H1 (cell line): Measurements from ENCODE around the gene PFKFB3. TPM values are rescaled to one million over a fixed set of nuclear protein-coding genes. Genes with fewer than 3 reads are reported as not detected.

Experiments used
- CTCF ChIA-PET: fragments of 300-600 bp; sonication (Branson Sonifier 250); formaldehyde crosslinking; loops from one replicate; lab custom pipeline; 2021; ENCODE audit not compliant: partially characterized antibody; lab: Charles Lee
- POLR2A ChIA-PET: fragments of 300-600 bp; sonication (Branson Sonifier 250); formaldehyde crosslinking; loops from one replicate; lab custom pipeline; 2021; ENCODE audit warnings: inconsistent platforms; ENCODE audit not compliant: partially characterized antibody; lab: Charles Lee
- DNase-seq, 2 experiments: peaks; one replicate each; pipeline versions ENCODE4 v3.0.0 to v3.0.0-alpha.2; 2010 to 2022; ENCODE audit warnings: low spot score in 2 of 2, low read depth in 1 of 2, mixed read lengths in 1 of 2
- FAIRE-seq: peaks from 2 replicates; lab custom pipeline; 2011; peaks lifted over from hg19 to GRCh38; lab: Jason Lieb, UNC
- H2AFZ ChIP-seq: 2 replicates; pipeline ENCODE4 v1.8.1; 2012; ENCODE audit warnings: low read length, inconsistent platforms
- H2AK5ac ChIP-seq: 2 replicates; pipeline ENCODE4 v1.6.1; 2013; ENCODE audit warnings: low read depth, low read length
- H2BK120ac ChIP-seq: replicated peaks from 2 replicates; pipeline ENCODE3; 2013; ENCODE audit warnings: low read depth, low read length, inconsistent platforms
- H2BK12ac ChIP-seq: 2 replicates; pipeline ENCODE4 v1.6.1; 2013; ENCODE audit warnings: low read depth, low read length
- H2BK15ac ChIP-seq: 2 replicates; pipeline ENCODE4 v1.6.1; 2013; ENCODE audit warnings: low read length
- H2BK20ac ChIP-seq: 2 replicates; pipeline ENCODE4 v1.6.1; 2013; ENCODE audit warnings: low read length
- H2BK5ac ChIP-seq: 2 replicates; pipeline ENCODE4 v1.6.1; 2013; ENCODE audit warnings: low read depth, low read length
- H3K14ac ChIP-seq: 2 replicates; pipeline ENCODE4 v1.6.1; 2013; ENCODE audit warnings: inconsistent platforms; ENCODE audit not compliant: insufficient read length
- H3K18ac ChIP-seq: 2 replicates; pipeline ENCODE4 v1.6.1; 2013; ENCODE audit warnings: low read length; ENCODE audit errors: extremely low read depth
- H3K23ac ChIP-seq: 2 replicates; pipeline ENCODE4 v1.6.1; 2013; ENCODE audit warnings: inconsistent platforms; ENCODE audit not compliant: insufficient read length
- H3K23me2 ChIP-seq: 2 replicates; pipeline ENCODE4 v1.6.1; 2013; ENCODE audit warnings: low read depth, low read length
- H3K27ac ChIP-seq: 2 replicates; pipeline ENCODE4 v1.6.1; 2011; ENCODE audit warnings: low read depth, low read length, inconsistent platforms
- H3K27me3 ChIP-seq, 4 experiments: replicated peaks in 1 of 4; 1 replicate in 1 of 4; 2 replicates in 3 of 4; pipeline versions ENCODE4 v1.6.1 to v1.8.1; 2011 to 2013; ENCODE audit warnings: low read length in 3 of 4, mild to moderate bottlenecking in 3 of 4, inconsistent platforms in 2 of 4, mixed read lengths in 2 of 4, moderate library complexity in 1 of 4; ENCODE audit not compliant: control insufficient read depth in 3 of 4, insufficient read depth in 3 of 4; ENCODE audit errors: extremely low read depth in 1 of 4
- H3K36me3 ChIP-seq, 4 experiments: 2 replicates each; pipeline versions ENCODE4 v1.6.1 to v1.8.1; 2011 to 2013; ENCODE audit warnings: mild to moderate bottlenecking in 4 of 4, low read length in 3 of 4, moderate library complexity in 2 of 4, control low read depth in 1 of 4, inconsistent platforms in 1 of 4; ENCODE audit not compliant: insufficient read depth in 4 of 4, control insufficient read depth in 2 of 4
- H3K4ac ChIP-seq: replicated peaks from 2 replicates; pipeline ENCODE3; 2013; ENCODE audit warnings: low read length, low read depth, mixed read lengths, inconsistent platforms; ENCODE audit not compliant: insufficient read length
- H3K4me1 ChIP-seq, 4 experiments: replicated peaks in 1 of 4; 1 replicate in 1 of 4; 2 replicates in 3 of 4; pipeline versions ENCODE4 v1.6.1 to v1.8.1; 2011 to 2013; ENCODE audit warnings: low read length in 3 of 4, inconsistent platforms in 2 of 4, mixed read lengths in 1 of 4; ENCODE audit not compliant: insufficient read depth in 4 of 4, control insufficient read depth in 3 of 4
- H3K4me2 ChIP-seq, 2 experiments: 2 replicates each; pipeline versions ENCODE4 v1.6.1 to v1.8.1; 2011 to 2013; ENCODE audit warnings: low read depth in 2 of 2, low read length in 2 of 2, control low read depth in 1 of 2, inconsistent platforms in 1 of 2, mild to moderate bottlenecking in 1 of 2; ENCODE audit not compliant: insufficient read depth in 1 of 2
- H3K4me3 ChIP-seq, 4 experiments: fragments of 200-600, 300-600 bp in 1 of 4; sonication (generic), shearing (Covaris generic), sonication (Bioruptor Twin) in 1 of 4; 2 replicates each; pipeline versions ENCODE4 v1.5.1 to v1.8.1; 2011 to 2016; ENCODE audit warnings: low read length in 4 of 4, low read depth in 3 of 4, control low read depth in 2 of 4, inconsistent platforms in 2 of 4, mild to moderate bottlenecking in 2 of 4, mixed read lengths in 1 of 4, moderate library complexity in 1 of 4; ENCODE audit not compliant: insufficient read depth in 2 of 4; ENCODE audit errors: extremely low read depth in 1 of 4
- H3K56ac ChIP-seq: replicated peaks from 2 replicates; pipeline ENCODE3; 2013; ENCODE audit warnings: low read depth, mild to moderate bottlenecking, mixed read lengths, low read length, inconsistent platforms; ENCODE audit not compliant: insufficient read length
- H3K79me1 ChIP-seq: 2 replicates; pipeline ENCODE4 v1.6.1; 2013; ENCODE audit warnings: low read depth, low read length, control low read depth
- H3K79me2 ChIP-seq, 2 experiments: 2 replicates each; pipeline versions ENCODE4 v1.6.1 to v1.8.1; 2012 to 2013; ENCODE audit warnings: low read length in 2 of 2, mild to moderate bottlenecking in 2 of 2, inconsistent platforms in 1 of 2; ENCODE audit not compliant: insufficient read depth in 2 of 2, control insufficient read depth in 1 of 2
- H3K9ac ChIP-seq, 4 experiments: replicated peaks in 1 of 4; 1 replicate in 1 of 4; 2 replicates in 3 of 4; pipeline versions ENCODE4 v1.6.1 to v1.8.1; 2011 to 2013; ENCODE audit warnings: low read depth in 3 of 4, low read length in 3 of 4, control low read depth in 2 of 4, mild to moderate bottlenecking in 2 of 4, moderate library complexity in 2 of 4, inconsistent platforms in 1 of 4; ENCODE audit errors: extremely low read depth in 1 of 4
- H3K9me3 ChIP-seq, 2 experiments: 2 replicates each; pipeline versions ENCODE4 v1.6.1 to v1.8.1; 2012 to 2013; ENCODE audit warnings: mild to moderate bottlenecking in 2 of 2, moderate library complexity in 2 of 2, control low read depth in 1 of 2, inconsistent platforms in 1 of 2, low read depth in 1 of 2, low read length in 1 of 2, mixed read lengths in 1 of 2; ENCODE audit not compliant: insufficient read depth in 2 of 2
- H4K20me1 ChIP-seq, 2 experiments: replicated peaks in 1 of 2; 2 replicates each; pipeline versions ENCODE3 to v1.8.1; 2011 to 2013; ENCODE audit warnings: inconsistent platforms in 2 of 2, low read length in 2 of 2, mild to moderate bottlenecking in 1 of 2; ENCODE audit not compliant: insufficient read depth in 2 of 2, control insufficient read depth in 1 of 2
- H4K5ac ChIP-seq: 2 replicates; pipeline ENCODE4 v1.6.1; 2013; ENCODE audit warnings: low read length, low read depth, mixed read lengths, inconsistent platforms; ENCODE audit not compliant: insufficient read length
- H4K8ac ChIP-seq: 2 replicates; pipeline ENCODE4 v1.8.0; 2013; ENCODE audit warnings: mild to moderate bottlenecking, moderate library complexity, low read length, inconsistent platforms; ENCODE audit not compliant: insufficient read depth; ENCODE audit errors: extremely low read depth
- H4K91ac ChIP-seq: replicated peaks from 2 replicates; pipeline ENCODE3; 2013; ENCODE audit warnings: low read length, mixed read lengths, inconsistent platforms; ENCODE audit not compliant: insufficient read length
- ATF3 ChIP-seq: IDR thresholded peaks from 2 replicates; pipeline ENCODE4 v1.6.1; 2011; ENCODE audit warnings: low read depth, mild to moderate bottlenecking, low read length; ENCODE audit not compliant: insufficient read depth
- CTBP2 ChIP-seq: IDR thresholded peaks from 2 replicates; pipeline ENCODE4 v1.7.0; 2011; ENCODE audit warnings: borderline replicate concordance, mild to moderate bottlenecking, moderate library complexity, mixed read lengths, low read length; ENCODE audit not compliant: insufficient read depth, insufficient read length
- HDAC2 ChIP-seq, 2 experiments: fragments of 300-600 bp in 1 of 2; sonication (generic) in 1 of 2; IDR thresholded peaks; 2 replicates each; pipeline ENCODE4 v1.6.1; 2011 to 2012; ENCODE audit warnings: low read depth in 2 of 2, low read length in 2 of 2, mild to moderate bottlenecking in 2 of 2, moderate library complexity in 2 of 2, borderline replicate concordance in 1 of 2, inconsistent platforms in 1 of 2
- JUN ChIP-seq: IDR thresholded peaks from 2 replicates; pipeline ENCODE4 v1.6.1; 2011; ENCODE audit warnings: low read depth, mild to moderate bottlenecking, improper control_type of control experiment, low read length
- POLR2A ChIP-seq, 2 experiments: IDR thresholded peaks; 1 replicate in 1 of 2; 2 replicates in 1 of 2; pipeline ENCODE4 v1.6.1; 2011; ENCODE audit warnings: low read depth in 2 of 2, low read length in 2 of 2, mild to moderate bottlenecking in 2 of 2; ENCODE audit errors: control extremely low read depth in 1 of 2
- RFX5 ChIP-seq: IDR thresholded peaks from 2 replicates; pipeline ENCODE4 v1.6.1; 2011; ENCODE audit warnings: low read depth, low read length, improper control_type of control experiment, borderline replicate concordance
- SIRT6 ChIP-seq: IDR thresholded peaks from one replicate; pipeline ENCODE4 v1.7.1; 2012; ENCODE audit warnings: low read length, inconsistent platforms
- SRF ChIP-seq: IDR thresholded peaks from 2 replicates; pipeline ENCODE4 v1.6.1; 2011; ENCODE audit warnings: mild to moderate bottlenecking, low read depth, low read length, moderate library complexity
- WGBS, 2 experiments: shearing (Covaris generic) in 1 of 2; methylation state at CpG; one replicate each; pipeline versions ENCODE4 v1.1.6 to v1.1.7; 2013 to 2015; ENCODE audit warnings: low lambda C conversion rate in 2 of 2, mixed read lengths in 2 of 2, inconsistent platforms in 1 of 2, low coverage in 1 of 2, missing lambda C conversion rate in 1 of 2; ENCODE audit not compliant: insufficient replicate concordance in 2 of 2, insufficient coverage in 1 of 2, insufficient read length in 1 of 2; ENCODE audit errors: extremely low coverage in 1 of 2, missing lambda C conversion rate in 1 of 2; 5-methylcytosine and 5-hydroxymethylcytosine counted together
- polyA plus RNA-seq, 7 experiments: library from polyadenylated mRNA; depleted of rRNA in 3 of 7; stranded (reverse) in 5 of 7; unstranded in 2 of 7; fragments of >200 nt in 5 of 7; fragments of 200-250 nt in 2 of 7; gene quantifications; 1 replicate in 5 of 7; 2 replicates in 1 of 7; 4 replicates in 1 of 7; pipeline versions ENCODE4 v1.2.1 to v1.2.3, GENCODE V29; 2011 to 2013; ENCODE audit warnings: missing spikeins in 2 of 7, mixed read lengths in 2 of 7
- total RNA-seq: library from RNA; stranded (reverse); fragmentation: NEBNext Ultra II Directional; extraction: Animal tissue kit (Norgen Biotek cat#: 25700); gene quantifications from 2 replicates; pipeline ENCODE4 v1.2.1, GENCODE V29; 2021
- TF ChIP-seq, protein P1 (sequence below): IDR thresholded peaks from 2 replicates; pipeline ENCODE4 v1.6.1; 2012; ENCODE audit warnings: low read length, inconsistent platforms

PFKFB3 gene
- total and polyA plus RNA-seq, 2 of the 8 experiments (the other 6 are each of a cell fraction or from before 2014, with no cell fraction given), result 15.6 to 32.0 TPM

DNA sequence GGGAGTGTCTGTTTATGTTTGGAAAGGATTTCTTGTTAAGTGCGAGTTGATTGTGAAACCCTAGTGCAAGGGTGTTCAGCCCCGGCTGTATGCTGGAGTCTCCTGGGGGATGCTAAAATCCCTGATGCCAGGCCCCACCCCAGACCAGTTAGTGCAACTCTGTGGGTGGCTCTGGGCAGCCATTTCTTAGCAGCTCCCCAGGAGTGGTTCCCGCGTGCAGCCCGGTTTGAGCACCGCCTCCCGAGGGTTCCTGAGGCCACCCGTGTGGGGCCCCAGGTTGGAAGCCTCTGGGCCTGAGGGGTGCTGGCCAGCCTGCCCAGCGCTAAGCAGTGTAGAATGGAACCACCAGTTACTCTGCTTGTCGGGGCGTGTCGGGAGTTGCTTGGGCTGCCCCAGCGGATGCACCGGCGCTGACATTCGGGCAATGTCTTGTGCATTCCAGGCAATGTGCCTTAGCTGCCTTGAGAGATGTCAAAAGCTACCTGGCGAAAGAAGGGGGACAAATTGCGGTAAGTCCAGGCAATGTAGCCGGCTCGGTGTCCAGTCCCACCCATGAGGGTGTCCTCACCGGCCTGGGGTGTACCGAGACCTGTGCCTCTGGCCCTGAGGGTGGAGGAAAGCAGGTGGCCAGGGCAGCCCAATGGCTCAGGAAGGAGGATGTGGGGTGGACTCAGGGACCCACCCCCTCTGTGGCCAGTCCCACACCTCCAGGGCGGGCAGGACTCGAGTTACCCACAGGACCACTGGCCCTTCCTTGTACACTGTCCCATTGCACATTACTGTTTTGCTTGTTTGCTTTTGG is 13.2 kb downstream of the PFKFB3 start:
- Histone ChIP-seq H3K27me3 (no peaks in the 10 kb centered on the region), H3K36me3 (peaks cover 29 to 56% (median 43%) of the 10 kb centered on the region in 4 experiments), H4K20me1 (peaks cover 10 to 29% of the 10 kb centered on the region in 2 experiments), H3K9me3 (no peaks in the 10 kb centered on the region), H3K27ac (no peak overlapping the region), H3K23ac (no peak overlapping the region), H3K4me1 (peaks cover 0 to 10% (median 5%) of the 10 kb centered on the region in 4 experiments; a peak in 4 of 7 replicates), H4K8ac (no peak overlapping the region; the same call in 1 of the 2 replicates), H3K79me2 (peaks cover 0 to 23% of the 10 kb centered on the region in 2 experiments; a peak in 2 of 4 replicates), H3K4me3 (no peak overlapping the region), H3K18ac (no peak overlapping the region), H2BK12ac (no peak overlapping the region), H2AK5ac (no peak overlapping the region), H4K5ac (no peak overlapping the region), H2BK5ac (no peak overlapping the region; the same call in 1 of the 2 replicates), H3K14ac (no peak overlapping the region), H3K9ac (no peak overlapping the region), H2BK120ac (no peak overlapping the region), H2BK15ac (no peak overlapping the region), H2BK20ac (no peak overlapping the region), H3K56ac (no peak overlapping the region), H3K4ac (no peak overlapping the region), H3K79me1 (peaks cover 12% of the 10 kb centered on the region), H2AFZ (no peak overlapping the region), H4K91ac (no peak overlapping the region), H3K23me2 (0 out of 2 replicates have a peak, but pooled peaks cover 2% of the 10 kb centered on the region), H3K4me2 (no peak overlapping the region)
- 90% methylated on average over 23 of the region's 24 CpGs; no CpG with 5 or more reads in 1 of the 2 experiments for WGBS, 2 experiments
- ChIA-PET CTCF (interaction anchor here (1.2 to 1.6 kb wide), 2 partner anchors 186 to 190 kb away, joined by 4 to 5 read pairs; no protein-coding TSS in a partner anchor), POLR2A (interaction anchor here (0.7 to 1.0 kb wide), 3 partner anchors 13 to 60 kb away, joined by 3 to 4 read pairs (median 3); partner anchors contain the start of gene PFKFB3)
- FAIRE-seq (no peak), DNase-seq (no peak)
- TF ChIP-seq POLR2A (IDR thresholded peaks at IDR 0.05; ENCODE audit: control extremely low read depth in 1 of 2, low read depth in 2 of 2, low read length in 2 of 2) (no peak), JUN (no peak), SIRT6 (no peak), CTBP2 (no peak), ATF3 (no peak), RFX5 (no peak), HDAC2 (IDR thresholded peaks at IDR 0.05; ENCODE audit: borderline replicate concordance in 1 of 2, low read depth in 2 of 2, low read length in 2 of 2) (no peak), SRF (no peak)
- TF ChIP-seq, protein P1, sequence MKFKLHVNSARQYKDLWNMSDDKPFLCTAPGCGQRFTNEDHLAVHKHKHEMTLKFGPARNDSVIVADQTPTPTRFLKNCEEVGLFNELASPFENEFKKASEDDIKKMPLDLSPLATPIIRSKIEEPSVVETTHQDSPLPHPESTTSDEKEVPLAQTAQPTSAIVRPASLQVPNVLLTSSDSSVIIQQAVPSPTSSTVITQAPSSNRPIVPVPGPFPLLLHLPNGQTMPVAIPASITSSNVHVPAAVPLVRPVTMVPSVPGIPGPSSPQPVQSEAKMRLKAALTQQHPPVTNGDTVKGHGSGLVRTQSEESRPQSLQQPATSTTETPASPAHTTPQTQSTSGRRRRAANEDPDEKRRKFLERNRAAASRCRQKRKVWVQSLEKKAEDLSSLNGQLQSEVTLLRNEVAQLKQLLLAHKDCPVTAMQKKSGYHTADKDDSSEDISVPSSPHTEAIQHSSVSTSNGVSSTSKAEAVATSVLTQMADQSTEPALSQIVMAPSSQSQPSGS, result no peak
